GM18520 (cell line): ENCODE measurements around the gene PCDH19.

Experiments
- ATAC-seq: cut with Tn5 transposase; IDR thresholded peaks from one replicate; pipeline ENCODE4 v1.9.1; 2021; ENCODE audit not compliant: unreplicated experiment

Gene PCDH19

DNA sequence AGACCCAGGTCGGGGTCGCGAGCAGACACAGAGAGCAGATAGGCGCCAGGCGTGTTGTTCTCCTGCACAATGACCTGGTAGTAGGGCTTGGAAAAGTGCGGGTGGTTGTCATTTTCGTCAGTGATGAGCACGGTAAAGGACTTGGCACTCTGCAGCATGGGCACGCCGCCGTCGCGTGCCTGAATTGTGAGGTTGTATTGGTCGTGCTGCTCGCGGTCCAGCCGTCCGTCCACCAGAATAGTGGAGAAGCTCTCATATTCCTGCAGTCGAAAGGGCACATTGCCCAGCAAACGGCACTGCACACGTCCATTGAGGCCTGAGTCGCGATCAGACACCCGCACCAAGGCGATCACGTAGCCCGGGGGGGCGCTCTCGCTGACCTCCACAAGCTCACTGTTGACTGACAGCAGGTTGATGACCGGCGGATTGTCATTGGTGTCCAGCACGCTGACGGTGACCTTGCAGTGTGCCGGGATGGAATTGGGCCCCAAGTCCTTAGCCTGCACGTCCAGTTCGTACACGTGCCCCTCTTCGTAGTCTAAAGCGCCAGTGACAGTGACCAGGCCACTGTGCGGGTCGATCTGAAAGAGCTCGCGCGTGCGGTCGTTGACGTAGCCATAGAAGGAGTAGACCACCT is 2.8 kb downstream of the PCDH19 start:
- no peak for ATAC-seq

DNA sequence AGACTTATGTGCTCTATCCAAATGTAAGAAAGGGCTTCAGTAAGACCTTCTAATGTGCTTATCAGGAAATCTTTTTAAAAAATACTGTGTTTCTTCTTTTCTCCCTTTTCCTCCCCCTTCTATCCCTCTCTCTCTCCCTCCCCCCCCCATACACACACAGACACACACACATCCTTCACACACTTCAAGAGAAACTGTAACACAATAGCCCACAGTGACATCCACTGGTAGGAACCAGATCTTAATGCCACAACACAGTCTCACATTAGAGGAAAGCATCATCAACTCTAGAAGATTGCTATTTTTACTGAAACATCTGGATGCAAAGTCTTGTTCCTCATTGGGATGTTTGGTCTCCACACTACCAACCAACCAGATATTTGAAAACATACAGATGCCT is 4.6 kb downstream of the PCDH19 start:
- ATAC-seq: no peak

DNA sequence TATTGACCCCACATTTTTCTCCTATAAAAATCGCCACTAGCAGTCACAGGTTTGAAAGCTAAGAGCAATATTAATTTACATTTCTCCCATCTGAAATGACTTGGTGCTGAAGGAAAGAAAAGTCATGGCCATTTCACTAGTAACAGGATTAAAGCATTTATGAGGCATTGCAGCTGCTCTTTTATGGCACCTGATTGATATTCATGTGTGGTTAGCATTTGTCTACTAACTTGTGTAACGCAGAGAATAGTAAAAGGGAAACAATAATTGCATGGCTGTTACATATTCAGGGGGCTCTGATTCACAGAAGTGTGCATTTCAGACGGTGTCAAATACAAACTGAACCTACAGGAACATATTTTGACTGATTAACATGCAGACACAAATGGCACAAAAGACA is 5.2 kb downstream of the PCDH19 start:
- no peak for ATAC-seq

DNA sequence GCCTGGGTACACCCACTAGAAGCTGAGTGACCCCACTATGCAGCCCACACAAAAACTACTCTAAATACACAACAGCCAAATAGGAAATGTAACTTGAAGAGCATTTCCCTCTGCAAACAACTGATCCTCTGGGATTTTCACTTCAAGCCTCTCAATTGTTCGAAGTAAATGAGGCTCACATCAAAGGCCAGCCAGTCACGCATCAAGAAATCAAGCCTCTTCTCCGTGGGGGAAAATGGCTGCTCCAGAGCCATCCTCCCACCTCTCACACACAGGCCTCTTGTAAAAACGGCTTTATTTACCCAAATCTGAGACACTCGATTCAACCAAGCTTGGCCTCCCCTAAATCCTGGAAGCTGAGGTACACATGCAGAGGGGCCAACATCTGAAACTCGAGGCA is 14.3 kb downstream of the PCDH19 start:
- ATAC-seq: no peak

DNA sequence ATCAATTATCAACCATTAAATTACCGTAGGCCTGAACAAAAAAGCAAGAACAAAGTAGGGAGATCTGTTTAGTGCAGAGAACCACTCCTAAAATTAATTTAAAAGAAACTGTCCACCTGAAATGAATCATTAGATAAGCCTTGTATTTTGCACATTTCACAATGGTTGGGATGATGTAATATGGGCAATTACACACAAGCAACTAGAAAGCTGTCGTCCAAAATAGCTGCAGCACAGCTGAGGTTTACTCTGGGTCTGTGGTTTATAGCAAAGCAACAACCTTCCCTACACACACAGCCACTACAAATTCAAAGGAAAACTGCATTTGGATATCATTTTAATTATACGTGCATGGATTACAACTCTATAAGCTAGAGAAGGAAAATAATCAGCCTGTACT is 28.5 kb downstream of the PCDH19 start:
- no peak for ATAC-seq

DNA sequence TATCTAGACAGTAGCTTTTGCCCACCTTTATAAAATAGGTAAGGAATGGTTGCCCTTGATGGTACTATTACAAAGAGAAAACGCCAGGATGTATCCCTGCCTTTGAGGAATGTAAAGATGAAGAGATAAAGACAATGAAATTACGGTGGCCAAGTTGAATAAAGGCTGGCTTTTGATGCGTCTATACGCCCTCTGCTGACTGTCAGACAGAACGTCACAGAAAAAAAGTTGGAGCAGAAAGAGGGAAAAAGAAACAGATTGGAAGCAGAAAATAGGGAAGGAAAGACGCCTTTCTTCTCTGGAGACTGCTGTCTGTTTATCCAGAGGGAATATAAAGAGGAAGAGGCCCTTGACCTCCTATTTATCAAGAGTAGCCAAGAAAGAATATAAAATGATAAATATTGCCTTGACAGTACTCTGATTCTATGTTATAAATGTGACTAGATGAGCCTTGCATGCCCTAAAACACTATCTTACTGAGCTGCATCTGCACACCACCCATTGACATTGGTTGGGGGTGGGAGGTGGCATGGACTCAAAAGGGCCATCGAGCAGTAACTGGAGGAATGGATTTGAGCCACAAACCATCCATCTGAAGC is 30.6 kb downstream of the PCDH19 start:
- no peak for ATAC-seq

DNA sequence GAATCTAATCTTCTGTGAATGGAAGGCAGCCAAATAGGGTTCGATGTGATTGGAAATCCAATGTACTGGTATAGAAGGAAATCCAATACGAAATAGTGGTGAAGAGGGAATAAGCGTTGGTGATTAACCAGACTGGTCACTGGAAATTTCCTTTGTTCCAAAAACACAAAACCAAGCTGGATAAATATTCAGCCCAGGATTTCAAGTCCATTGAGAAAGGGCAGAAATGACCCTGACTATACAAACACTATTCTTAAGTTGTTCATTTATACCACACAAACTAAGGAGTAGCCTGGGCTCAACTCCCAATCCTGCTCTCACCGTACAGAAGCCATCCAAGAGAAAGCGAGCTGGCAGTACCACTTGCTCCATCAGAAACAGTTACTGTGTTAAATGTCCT is 32.2 kb downstream of the PCDH19 start:
- ATAC-seq: no peak

DNA sequence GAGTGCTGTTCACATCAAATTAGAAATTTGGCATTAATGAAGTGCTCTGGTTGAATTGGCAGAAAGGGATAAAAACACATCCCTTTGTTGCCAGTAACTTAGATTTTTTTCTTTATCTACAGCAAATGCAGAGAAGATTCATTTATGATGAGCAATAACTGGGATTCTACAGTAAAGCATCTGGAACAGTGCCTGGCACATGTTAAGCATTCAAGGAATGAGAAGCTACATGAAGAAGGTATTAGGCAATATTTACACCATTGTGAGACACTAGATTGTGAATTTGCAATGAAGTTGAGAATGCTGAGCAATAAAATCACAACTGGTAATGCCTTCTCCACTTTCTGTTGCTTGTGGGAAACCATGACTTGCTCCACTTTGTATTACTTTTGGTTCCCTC is 33.5 kb downstream of the PCDH19 start:
- no peak for ATAC-seq

DNA sequence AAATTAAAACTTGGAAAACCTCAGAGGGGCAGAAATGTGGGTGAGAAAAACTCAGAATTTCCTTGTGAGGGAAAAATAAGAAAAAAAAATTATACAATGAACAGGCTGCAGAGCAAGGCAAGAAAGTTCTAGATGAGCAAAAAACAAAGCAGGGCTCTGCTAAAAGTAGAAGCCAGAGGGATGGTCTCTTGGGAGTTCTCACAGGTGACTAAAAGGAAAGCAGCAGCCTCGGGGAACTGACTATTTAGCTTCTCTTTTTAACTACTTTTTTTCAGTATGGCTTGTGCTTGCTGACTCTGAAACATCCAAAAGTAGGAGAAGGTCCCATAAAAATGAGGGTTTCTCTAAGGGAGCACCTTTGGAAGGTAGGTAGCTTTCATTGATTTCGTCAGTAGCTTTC is 36.4 kb downstream of the PCDH19 start:
- ATAC-seq: no peak

DNA sequence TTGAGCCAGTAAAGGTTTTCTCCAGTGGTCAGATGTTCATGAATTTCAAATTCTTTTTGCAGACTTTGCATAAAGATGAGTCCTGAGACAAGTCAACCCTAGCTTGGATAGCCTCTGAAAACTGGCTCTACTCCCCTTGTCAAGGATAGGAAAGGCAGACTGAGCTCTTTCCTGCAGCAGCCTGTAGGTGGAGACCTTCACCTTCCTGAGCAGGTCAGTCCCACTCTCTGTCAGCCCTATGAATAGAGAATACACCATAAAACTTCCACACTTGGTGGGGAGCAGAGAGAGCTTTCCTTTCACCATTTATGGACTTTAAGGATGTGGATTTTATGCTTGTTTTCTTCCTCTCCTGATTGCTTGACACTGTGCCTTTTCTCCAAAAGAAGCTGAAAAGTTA is 41.9 kb downstream of the PCDH19 start:
- ATAC-seq: no peak

DNA sequence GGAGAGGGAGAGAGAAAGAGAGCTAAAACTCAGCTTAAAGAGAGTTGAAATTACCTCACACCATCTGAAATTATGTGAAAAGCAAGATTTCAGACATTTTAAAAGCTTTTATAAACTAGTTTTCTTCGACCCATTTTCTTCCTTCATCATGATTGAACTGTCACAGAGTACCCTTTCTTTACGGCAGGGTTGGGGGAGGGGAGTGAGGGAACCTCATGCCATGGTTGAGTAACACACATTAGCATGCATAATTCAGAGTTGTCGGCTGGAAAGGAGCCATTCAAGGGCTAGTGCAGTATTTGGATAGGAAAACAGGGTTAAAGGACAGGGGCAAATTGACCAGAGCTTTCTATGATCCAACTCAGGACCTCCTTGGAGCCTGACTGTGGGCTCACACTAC is 46.2 kb downstream of the PCDH19 start:
- no peak for ATAC-seq

DNA sequence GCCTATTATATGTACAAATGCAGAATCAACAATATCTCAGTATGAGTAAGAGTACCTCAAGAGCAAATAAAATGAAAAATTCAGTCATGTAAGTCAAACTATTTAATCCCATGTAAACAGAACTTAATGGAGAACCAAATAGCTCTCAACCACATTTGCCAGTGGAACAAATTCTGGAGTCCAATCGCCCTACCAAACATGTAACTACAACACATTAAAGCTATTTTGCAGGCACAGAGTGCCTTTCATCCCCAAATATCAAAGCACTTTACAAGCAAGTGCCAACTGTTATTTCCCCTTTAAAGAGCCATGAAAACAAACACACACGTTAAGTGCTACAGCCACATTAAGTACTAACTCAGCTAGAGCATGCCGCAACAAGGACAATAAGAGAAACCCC is 51.3 kb downstream of the PCDH19 start:
- no peak for ATAC-seq

DNA sequence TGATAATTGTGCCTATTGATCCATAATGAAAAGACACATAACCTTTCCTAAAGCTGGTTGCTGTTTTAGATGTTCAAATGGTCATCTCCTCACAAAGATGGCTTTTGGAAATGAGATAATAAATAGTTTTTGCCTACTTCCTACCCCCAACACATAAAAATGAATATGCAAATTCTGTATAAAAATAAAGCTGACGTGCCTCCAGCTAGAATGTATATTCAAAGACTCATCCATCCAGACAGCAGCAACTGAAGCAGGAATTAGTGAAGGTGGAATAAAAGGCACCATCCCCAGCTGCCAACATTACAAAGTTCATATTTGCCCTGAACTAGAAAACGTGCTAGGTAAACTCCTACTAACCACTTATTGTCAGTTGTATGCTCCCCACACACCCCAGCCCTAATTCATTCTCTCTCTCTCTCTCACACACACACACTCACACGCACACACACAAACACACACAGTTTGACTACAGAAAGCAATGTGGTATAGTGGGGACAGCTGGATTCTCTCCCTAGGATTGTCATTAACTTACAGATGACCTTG is 53.6 kb downstream of the PCDH19 start:
- no peak for ATAC-seq

DNA sequence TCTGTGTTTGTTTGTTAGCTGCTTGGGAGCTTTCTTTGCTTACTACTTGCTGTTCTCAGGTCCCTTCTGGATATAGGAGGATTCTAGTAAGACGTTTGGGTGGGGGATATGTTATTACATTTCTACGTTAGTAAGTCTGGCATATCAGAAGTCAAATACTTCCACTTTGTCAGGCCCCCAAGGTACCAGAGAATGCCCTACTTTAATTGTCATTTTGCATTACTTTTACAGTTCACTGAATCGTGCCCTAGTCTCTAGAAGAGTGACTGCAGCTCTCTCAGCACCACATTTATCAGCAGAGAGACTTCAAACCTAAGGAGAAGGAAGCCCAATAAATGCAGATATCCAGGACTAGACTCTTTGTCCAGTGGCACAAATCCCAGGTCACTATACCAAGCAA is 54.4 kb downstream of the PCDH19 start:
- no peak for ATAC-seq

DNA sequence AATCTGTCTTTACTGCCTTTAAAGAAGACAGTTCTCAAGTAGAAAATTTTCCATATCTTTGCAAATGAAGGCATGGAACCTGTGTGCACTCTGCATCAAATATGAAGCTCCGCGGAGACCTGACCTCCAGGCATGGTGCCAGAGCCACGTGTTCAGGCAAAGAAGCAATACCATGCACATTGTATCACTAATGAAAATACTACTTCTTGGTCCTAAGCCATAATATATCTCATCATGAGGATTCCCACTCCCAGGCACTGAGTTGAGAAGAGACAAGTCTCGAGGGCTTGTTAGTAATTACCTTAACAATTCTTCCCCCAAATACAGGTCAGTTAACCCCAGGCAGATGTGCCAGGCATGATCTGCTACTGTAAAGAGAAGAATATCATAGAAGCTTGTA is 56.7 kb downstream of the PCDH19 start:
- ATAC-seq: no peak

DNA sequence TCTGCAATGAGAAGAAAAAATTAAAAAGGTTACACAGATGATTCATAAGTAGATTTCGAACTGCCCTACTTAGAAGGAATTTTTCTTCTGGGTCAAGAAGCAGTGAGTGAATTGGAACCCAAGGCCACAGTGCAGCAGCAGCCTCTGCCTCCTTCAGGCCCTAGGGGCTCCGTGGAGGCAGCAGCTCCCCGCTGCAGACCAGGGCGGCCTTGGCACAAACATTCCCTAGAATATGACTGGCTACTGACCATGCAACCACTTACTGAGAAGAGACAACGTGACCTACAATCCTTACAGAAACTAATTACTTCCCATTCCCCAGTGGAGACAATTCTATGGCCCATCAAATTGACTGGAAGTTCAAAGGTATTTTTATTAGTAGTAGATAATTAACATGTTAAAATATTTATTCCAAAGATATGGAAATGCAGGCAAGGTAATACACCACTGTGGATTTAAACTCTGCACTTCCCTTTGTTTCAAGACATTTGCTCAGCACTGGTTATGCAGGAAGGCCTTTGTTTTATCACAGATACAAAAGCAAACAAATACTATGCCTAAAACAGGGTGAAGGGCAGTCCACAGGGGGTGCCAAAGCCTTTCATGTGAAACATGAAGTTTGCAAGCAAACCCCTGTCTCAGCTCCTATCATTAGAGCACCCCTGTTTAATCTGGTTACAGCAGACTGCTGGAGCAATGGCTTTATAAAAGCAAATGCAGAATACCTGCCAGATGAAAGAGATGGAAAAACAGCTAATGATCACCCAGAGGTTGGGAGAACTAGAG is 59.2 kb downstream of the PCDH19 start:
- no peak for ATAC-seq

DNA sequence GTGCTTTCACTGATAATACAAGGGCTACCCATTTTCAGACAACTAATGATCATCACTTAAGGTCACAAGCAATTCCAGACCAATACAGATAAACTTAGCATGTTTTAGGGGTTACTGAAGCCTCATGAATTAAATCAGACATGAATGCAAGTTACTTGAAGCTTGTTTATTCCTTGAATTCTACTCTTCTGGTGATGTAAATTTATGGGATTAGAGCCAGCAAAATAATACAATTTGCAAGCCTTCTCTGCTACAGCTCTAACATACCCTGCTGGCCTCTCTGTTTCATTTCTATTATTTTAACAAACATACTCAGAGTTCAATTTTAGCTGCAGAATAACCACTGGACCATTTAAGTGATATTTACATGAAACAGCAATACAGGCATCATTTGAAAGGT is 60.7 kb downstream of the PCDH19 start:
- no peak for ATAC-seq

DNA sequence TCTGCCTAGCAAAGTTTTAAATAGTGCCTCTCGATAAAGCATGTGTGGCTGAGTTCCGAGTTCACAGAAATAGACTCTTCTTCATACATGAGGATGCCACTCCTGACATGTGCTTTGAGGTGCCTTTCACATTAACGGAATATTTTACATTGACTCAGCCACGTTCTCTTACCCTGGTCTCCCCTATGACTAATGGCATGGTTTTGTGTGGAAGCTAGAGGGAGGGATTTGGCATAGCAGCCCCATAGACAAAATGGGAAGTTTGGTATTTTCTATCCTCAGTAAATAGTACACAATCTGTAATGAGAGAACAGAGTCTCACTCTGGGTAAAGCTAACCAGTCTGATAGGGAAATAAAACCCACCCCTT is 68.9 kb downstream of the PCDH19 start:
- no peak for ATAC-seq

DNA sequence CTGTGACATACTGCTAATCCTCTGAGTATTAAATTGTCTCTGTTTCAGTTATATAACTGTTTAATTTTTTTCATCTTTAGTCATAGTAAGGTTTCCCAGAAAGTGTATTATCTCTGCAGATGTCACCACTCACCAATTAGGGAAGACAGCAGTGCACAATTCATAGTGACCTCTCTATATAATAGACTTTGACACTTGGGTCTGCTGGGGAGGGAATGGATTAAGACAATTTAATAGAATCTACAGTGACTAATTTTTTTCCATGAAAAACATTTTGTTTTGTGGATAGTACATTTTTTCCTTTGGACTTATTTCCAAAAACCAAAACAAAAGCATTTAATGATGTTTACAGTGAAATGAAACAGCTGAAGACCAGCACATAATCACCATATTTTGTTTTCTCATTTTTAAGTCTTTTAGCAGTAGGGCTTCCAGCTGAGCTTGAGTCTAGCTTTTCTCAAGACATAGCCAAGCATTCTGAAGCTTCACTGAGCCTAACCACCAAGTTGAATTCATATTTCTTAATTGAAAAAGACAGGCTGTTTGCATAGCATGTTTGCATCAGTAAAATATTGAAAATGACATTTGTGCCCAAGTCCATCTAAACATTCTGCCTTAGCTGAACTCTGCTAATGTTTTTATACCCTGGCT is 69.5 kb downstream of the PCDH19 start:
- no peak for ATAC-seq

DNA sequence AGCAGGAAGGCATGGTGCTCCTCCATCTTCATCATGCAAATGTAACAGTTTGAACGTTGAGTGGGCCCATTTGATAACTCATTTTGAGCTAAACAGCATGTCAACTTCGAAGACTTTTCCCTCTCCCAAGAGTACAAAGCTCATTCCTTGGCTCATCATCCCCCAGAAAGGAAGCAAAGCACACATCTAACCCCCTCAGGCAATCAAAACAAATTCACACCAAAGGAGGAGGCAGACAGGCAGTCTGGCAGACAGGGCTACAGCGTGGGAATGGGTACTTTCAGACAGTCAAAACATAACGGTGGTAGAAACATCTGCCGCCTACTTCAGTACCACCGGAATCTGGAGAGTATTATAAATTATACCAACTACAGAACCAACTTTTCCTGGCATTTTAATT is 81.7 kb downstream of the PCDH19 start:
- ATAC-seq: no peak

DNA sequence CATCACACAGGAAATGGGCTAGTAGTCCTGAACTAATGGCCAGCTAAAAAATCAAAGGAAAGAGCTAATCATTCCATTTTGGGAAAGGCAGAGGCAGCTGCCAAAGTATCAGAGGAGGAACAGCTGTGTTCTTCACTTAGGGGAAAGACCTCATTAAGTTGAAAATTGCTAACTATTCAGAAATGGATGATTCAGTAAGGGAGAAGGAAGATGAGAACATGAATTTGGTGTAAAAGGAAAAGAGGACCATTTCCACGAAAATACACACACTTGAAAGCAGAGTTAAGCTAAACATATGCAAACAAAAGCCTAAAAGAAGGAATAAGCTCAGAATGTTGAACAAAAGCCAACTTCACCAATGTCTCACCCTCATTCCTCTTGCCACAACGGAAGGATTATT is 90.4 kb downstream of the PCDH19 start:
- ATAC-seq: no peak

DNA sequence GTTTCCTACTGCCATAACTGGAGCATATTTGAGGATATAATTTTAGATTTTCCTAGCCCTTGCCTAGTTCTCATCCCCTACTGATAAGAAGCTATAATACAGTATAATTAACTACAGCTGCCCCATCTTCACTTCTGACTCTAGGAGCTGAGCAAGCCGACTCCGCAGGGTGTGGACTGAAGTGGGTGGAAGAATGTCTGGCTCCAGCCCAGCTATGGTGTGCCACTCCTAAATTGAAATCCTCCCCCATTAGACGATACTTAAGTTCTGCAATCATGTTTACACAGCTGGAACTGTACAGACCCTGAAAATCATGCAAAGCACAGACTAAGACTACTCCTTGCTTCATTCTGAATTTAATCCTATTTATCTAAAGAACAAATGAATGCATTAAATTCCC is 93.1 kb downstream of the PCDH19 start:
- no peak for ATAC-seq
